Kidney epithelial cell (primary cell): ENCODE results near the gene ARMCX1. TPM values are rescaled to one million over a fixed set of nuclear protein-coding genes. Genes with fewer than 3 reads are reported as not detected.
"Not testable (repeated sequence)": the region's sequence is repeated elsewhere in the genome, so short reads cannot be mapped to it uniquely, and the experiment has no call there.

Experiments
- DNase-seq: peaks from one replicate; pipeline ENCODE4 v3.0.0-alpha.2; 2010; ENCODE audit warnings: low read depth
- H3K27me3 ChIP-seq: 2 replicates; pipeline ENCODE4 v1.6.0; 2011; ENCODE audit warnings: low read length; ENCODE audit not compliant: control insufficient read depth, insufficient read depth
- H3K36me3 ChIP-seq: 2 replicates; pipeline ENCODE4 v1.5.1; 2011; ENCODE audit warnings: low read length; ENCODE audit not compliant: control insufficient read depth, insufficient read depth
- H3K4me3 ChIP-seq: 2 replicates; pipeline ENCODE4 v1.5.1; 2011; ENCODE audit warnings: low read depth, mild to moderate bottlenecking, control low read depth, low read length
- CTCF ChIP-seq: IDR thresholded peaks from 2 replicates; pipeline ENCODE4 v1.5.1; 2011; ENCODE audit warnings: mild to moderate bottlenecking, moderate library complexity, low read length, control low read depth, inconsistent platforms; ENCODE audit not compliant: insufficient read depth, poor library complexity, severe bottlenecking
- total RNA-seq: library from RNA; depleted of rRNA; stranded (reverse); fragments of >200 nt; gene quantifications from 2 replicates; pipeline ENCODE4 v1.2.3, GENCODE V29; 2015

The ARMCX1 gene
- 16.6 and 18.3 TPM in 2 replicates for total RNA-seq

GRCh38 chrX:101550362-101550750 is at the start of gene ARMCX1:
Gene ARMCX1, plus strand, starts transcription at chrX:101550547. Its CDS starts 2,384 bp downstream, at chrX:101552931.
- DNase-seq: peak; percentile 25
- Histone ChIP-seq H3K27me3 (no peaks in the 10 kb centered on the region), H3K4me3 (peak within 1 kb of the TSS; percentile 69), H3K36me3 (no peaks in the 10 kb centered on the region)
- TF ChIP-seq CTCF: no peak

- H3K4me3 ChIP-seq, DNase-seq, H3K36me3 ChIP-seq, H3K27me3 ChIP-seq: not testable (repeated sequence)
These were observed 47.4 kb upstream of the ARMCX1 start for GRCh38 chrX:101502929-101503328.

GRCh38 chrX:101507372-101507771 is 43.0 kb upstream of the ARMCX1 start:
- DNase-seq: no peak
- TF ChIP-seq CTCF: no peak
- no peak overlapping the region for H3K4me3 ChIP-seq
- no peaks in the 10 kb centered on the region for H3K27me3 ChIP-seq
- H3K36me3 ChIP-seq: no peaks in the 10 kb centered on the region

- no peak for TF ChIP-seq CTCF
- H3K36me3 ChIP-seq: no peaks in the 10 kb centered on the region
- no peak overlapping the region for H3K4me3 ChIP-seq
- DNase-seq: no peak
- no peaks in the 10 kb centered on the region for H3K27me3 ChIP-seq
These were observed 42.4 kb upstream of the ARMCX1 start for GRCh38 chrX:101507986-101508385.

- Histone ChIP-seq H3K36me3 (no peaks in the 10 kb centered on the region), H3K27me3 (no peaks in the 10 kb centered on the region), H3K4me3 (no peak overlapping the region)
- no peak for TF ChIP-seq CTCF
- no peak for DNase-seq
These were observed 19.4 kb upstream of the ARMCX1 start for GRCh38 chrX:101530944-101531343.

- Histone ChIP-seq H3K4me3 (no peak overlapping the region), H3K27me3 (no peaks in the 10 kb centered on the region), H3K36me3 (no peaks in the 10 kb centered on the region)
- TF ChIP-seq CTCF: no peak
- no peak for DNase-seq
These were observed 11.2 kb upstream of the ARMCX1 start for GRCh38 chrX:101539116-101539515.
